SK-N-MC (cell line): ENCODE measurements around the gene PLEKHA5.
"Not testable (repeated sequence)": the region's sequence is repeated elsewhere in the genome, so short reads cannot be mapped to it uniquely, and the experiment has no call there.

Experiments
- DNase-seq: peaks from one replicate; pipeline ENCODE4 v3.0.0-alpha.2; 2011; ENCODE audit warnings: low read depth, low spot score
- H3K27ac ChIP-seq: fragments of 200-600 bp; sonication (generic); 2 replicates; pipeline ENCODE4 v1.5.1; 2016; ENCODE audit warnings: mixed run types
- H3K36me3 ChIP-seq: fragments of 200-600 bp; sonication (generic); 2 replicates; pipeline ENCODE4 v1.6.1; 2017; ENCODE audit warnings: antibody characterized with exemption, low read length, mixed read lengths; ENCODE audit not compliant: insufficient read depth
- H3K4me3 ChIP-seq: fragments of 200-600 bp; sonication (generic); 2 replicates; pipeline ENCODE4 v1.5.1; 2016
- H3K9ac ChIP-seq: fragments of 200-600 bp; sonication (generic); 2 replicates; pipeline ENCODE4 v1.8.0; 2017; ENCODE audit warnings: mixed run types, mixed read lengths; ENCODE audit not compliant: insufficient read length
- H3K9me3 ChIP-seq: fragments of 200-600 bp; sonication (generic); 2 replicates; pipeline ENCODE4 v1.6.1; 2017; ENCODE audit warnings: low read depth, mild to moderate bottlenecking, antibody characterized with exemption, low read length, moderate library complexity, mixed read lengths
- EZH2 ChIP-seq: fragments of 200-600 bp; sonication (generic); IDR thresholded peaks from one replicate; pipeline ENCODE4 v1.6.1; 2017; ENCODE audit warnings: antibody characterized with exemption
- FOXP2 ChIP-seq: optimal IDR thresholded peaks from 2 replicates; pipeline ENCODE3; 2011; ENCODE audit warnings: mild to moderate bottlenecking, moderate library complexity; ENCODE audit not compliant: insufficient read depth; ENCODE audit errors: extremely low read length, control extremely low read depth
- POLR2AphosphoS5 ChIP-seq: IDR thresholded peaks from 2 replicates; pipeline ENCODE4 v1.6.1; 2012; ENCODE audit warnings: mild to moderate bottlenecking, low read depth, low read length, borderline replicate concordance

The PLEKHA5 gene

GRCh38 chr12:19222558-19222957, 93.0 kb downstream of the PLEKHA5 start:
- Histone ChIP-seq H3K9ac (no peak overlapping the region), H3K9me3 (no peaks in the 10 kb centered on the region), H3K27ac (no peak overlapping the region; the same call in 1 of the 2 replicates), H3K4me3 (no peak overlapping the region), H3K36me3 (no peaks in the 10 kb centered on the region)
- TF ChIP-seq EZH2 (no peak), POLR2AphosphoS5 (no peak), FOXP2 (no peak)
- DNase-seq = no peak

- no peak for DNase-seq
- TF ChIP-seq POLR2AphosphoS5 = no peak
- no peak for TF ChIP-seq FOXP2
- no peak for TF ChIP-seq EZH2
Observed at GRCh38 chr12:19223018-19223417, 93.5 kb downstream of the PLEKHA5 start.

GRCh38 chr12:19223695-19224094, 94.2 kb downstream of the PLEKHA5 start:
- Histone ChIP-seq H3K4me3 (no peak overlapping the region), H3K9ac (no peak overlapping the region), H3K27ac (no peak overlapping the region), H3K36me3 (no peaks in the 10 kb centered on the region), H3K9me3 (no peaks in the 10 kb centered on the region)
- TF ChIP-seq POLR2AphosphoS5 (no peak), EZH2 (no peak), FOXP2 (no peak)
- no peak for DNase-seq

More at GRCh38 chr12:19223018-19223417, 93.5 kb downstream of the PLEKHA5 start:
- H3K27ac ChIP-seq = no peak overlapping the region; the same call in 1 of the 2 replicates
- no peak overlapping the region for H3K4me3 ChIP-seq
- no peaks in the 10 kb centered on the region for H3K9me3 ChIP-seq
- H3K9ac ChIP-seq = no peak overlapping the region
- H3K36me3 ChIP-seq = no peaks in the 10 kb centered on the region

- DNase-seq = no peak
- Histone ChIP-seq H3K9ac (no peak overlapping the region), H3K9me3 (no peaks in the 10 kb centered on the region), H3K36me3 (no peaks in the 10 kb centered on the region), H3K27ac (no peak overlapping the region), H3K4me3 (no peak overlapping the region)
- TF ChIP-seq POLR2AphosphoS5 (no peak), EZH2 (no peak), FOXP2 (no peak)
Observed at GRCh38 chr12:19224746-19225145, 95.2 kb downstream of the PLEKHA5 start.

GRCh38 chr12:19227190-19227879, 97.8 kb downstream of the PLEKHA5 start:
- TF ChIP-seq POLR2AphosphoS5 (no peak), FOXP2 (no peak), EZH2 (no peak)
- Histone ChIP-seq H3K9ac (no peak overlapping the region), H3K36me3 (no peaks in the 10 kb centered on the region), H3K27ac (no peak overlapping the region), H3K4me3 (no peak overlapping the region), H3K9me3 (no peaks in the 10 kb centered on the region)
- no peak for DNase-seq

- Histone ChIP-seq H3K4me3 (no peak overlapping the region), H3K27ac (no peak overlapping the region), H3K9me3 (no peaks in the 10 kb centered on the region), H3K9ac (no peak overlapping the region), H3K36me3 (no peaks in the 10 kb centered on the region)
- no peak for TF ChIP-seq FOXP2
- TF ChIP-seq EZH2 = no peak
- TF ChIP-seq POLR2AphosphoS5 = no peak
- no peak for DNase-seq
Observed at GRCh38 chr12:19227880-19228210, 98.3 kb downstream of the PLEKHA5 start.

GRCh38 chr12:19229021-19229420, 99.5 kb downstream of the PLEKHA5 start:
- not testable (repeated sequence) for H3K36me3 ChIP-seq, H3K9me3 ChIP-seq, H3K27ac ChIP-seq, H3K9ac ChIP-seq, H3K4me3 ChIP-seq, DNase-seq

- H3K36me3 ChIP-seq = no peaks in the 10 kb centered on the region
- TF ChIP-seq POLR2AphosphoS5 (no peak), FOXP2 (no peak), EZH2 (no peak)
- H3K4me3 ChIP-seq = no peak overlapping the region
- H3K27ac ChIP-seq = no peak overlapping the region
- no peak overlapping the region for H3K9ac ChIP-seq
- H3K9me3 ChIP-seq = no peaks in the 10 kb centered on the region
- no peak for DNase-seq
Observed at GRCh38 chr12:19230299-19230866, 100.8 kb downstream of the PLEKHA5 start.

- DNase-seq = no peak
- Histone ChIP-seq H3K4me3 (no peak overlapping the region), H3K9me3 (no peaks in the 10 kb centered on the region), H3K9ac (no peak overlapping the region), H3K27ac (no peak overlapping the region), H3K36me3 (no peaks in the 10 kb centered on the region)
- TF ChIP-seq EZH2 = no peak
Observed at GRCh38 chr12:19230896-19231295, 101.4 kb downstream of the PLEKHA5 start.
